LNCAP (cell line): Measurements from ENCODE around the gene ZNF436.

Experiments used
- TF ChIP-seq, protein P1 (sequence below): fragments of 450-650 bp; IDR thresholded peaks from 2 replicates; pipeline ENCODE4 v1.5.1; 2017; ENCODE audit warnings: mild to moderate bottlenecking

ZNF436 gene

GRCh38 chr1:23369335-23370013, at the start of gene ZNF436:
TSS of gene ZNF436 (minus strand) at chr1:23369836. CDS start at chr1:23368005, 1,831 bp downstream.
- TF ChIP-seq, protein P1, sequence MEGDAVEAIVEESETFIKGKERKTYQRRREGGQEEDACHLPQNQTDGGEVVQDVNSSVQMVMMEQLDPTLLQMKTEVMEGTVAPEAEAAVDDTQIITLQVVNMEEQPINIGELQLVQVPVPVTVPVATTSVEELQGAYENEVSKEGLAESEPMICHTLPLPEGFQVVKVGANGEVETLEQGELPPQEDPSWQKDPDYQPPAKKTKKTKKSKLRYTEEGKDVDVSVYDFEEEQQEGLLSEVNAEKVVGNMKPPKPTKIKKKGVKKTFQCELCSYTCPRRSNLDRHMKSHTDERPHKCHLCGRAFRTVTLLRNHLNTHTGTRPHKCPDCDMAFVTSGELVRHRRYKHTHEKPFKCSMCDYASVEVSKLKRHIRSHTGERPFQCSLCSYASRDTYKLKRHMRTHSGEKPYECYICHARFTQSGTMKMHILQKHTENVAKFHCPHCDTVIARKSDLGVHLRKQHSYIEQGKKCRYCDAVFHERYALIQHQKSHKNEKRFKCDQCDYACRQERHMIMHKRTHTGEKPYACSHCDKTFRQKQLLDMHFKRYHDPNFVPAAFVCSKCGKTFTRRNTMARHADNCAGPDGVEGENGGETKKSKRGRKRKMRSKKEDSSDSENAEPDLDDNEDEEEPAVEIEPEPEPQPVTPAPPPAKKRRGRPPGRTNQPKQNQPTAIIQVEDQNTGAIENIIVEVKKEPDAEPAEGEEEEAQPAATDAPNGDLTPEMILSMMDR: no peak

- TF ChIP-seq, protein P1: no peak
Observed at GRCh38 chr1:23419180-23419579, 49.5 kb upstream of the ZNF436 start.

DNA sequence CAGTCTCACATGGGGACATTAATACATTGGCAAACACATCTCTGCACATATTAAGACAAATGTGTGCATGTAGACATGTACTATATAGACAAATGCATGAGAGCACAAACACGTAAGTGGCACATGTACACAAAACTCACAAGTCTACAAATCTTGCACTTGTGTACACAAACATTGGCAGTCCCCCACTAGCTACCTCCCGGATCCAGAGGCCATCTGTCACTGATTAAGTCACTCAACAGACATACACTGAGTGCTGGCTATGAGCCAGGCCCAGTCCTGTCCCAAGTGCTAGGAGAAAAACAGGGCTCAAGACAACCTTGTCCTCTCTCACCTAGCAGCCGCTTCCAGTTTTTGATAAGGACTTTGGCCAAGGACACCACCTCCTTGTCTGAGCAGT, 47.9 kb upstream of the ZNF436 start:
- TF ChIP-seq, protein P1: no peak

- TF ChIP-seq, protein P1: no peak
Observed at GRCh38 chr1:23416964-23417363, 47.3 kb upstream of the ZNF436 start.

DNA sequence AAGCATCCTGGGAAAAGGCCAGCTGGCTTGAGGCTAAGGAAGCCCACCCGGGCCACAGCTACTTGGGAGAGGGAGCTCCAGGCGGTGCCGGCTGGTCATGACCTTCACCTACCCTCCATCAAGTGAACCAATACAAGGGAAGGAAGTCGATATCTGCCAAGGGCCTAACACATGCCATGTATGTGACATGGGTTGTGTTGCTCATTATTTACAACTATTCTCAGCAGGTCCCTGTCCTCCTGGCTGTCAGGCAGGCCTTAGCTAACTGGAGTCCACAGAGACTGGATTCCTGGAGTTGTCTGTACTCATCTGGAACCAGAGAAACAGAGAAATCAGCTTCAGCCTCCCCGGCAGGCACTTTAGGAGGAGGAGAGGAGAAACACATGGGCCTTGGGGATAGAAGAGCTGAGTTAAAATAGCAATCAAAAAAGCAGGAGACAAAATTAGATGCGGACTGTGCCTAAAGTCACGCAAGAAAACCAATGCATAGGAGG, 39.2 kb upstream of the ZNF436 start:
- TF ChIP-seq, protein P1: no peak

GRCh38 chr1:23407016-23407630, 37.5 kb upstream of the ZNF436 start:
- TF ChIP-seq, protein P1: no peak

- TF ChIP-seq, protein P1: no peak
Observed at GRCh38 chr1:23405946-23406345, 36.3 kb upstream of the ZNF436 start.
